Endothelial cell of umbilical vein (primary cell): ENCODE results near the gene CEMP1.

Source experiments
- CTCF ChIP-seq, 2 donors: IDR thresholded peaks; 1 replicate in 1 of 2; 2 replicates in 1 of 2; pipeline ENCODE4 v1.5.1; 2011; ENCODE audit warnings: low read length in 2 of 2, mild to moderate bottlenecking in 2 of 2, moderate library complexity in 2 of 2, control low read depth in 1 of 2, inconsistent platforms in 1 of 2, low read depth in 1 of 2; ENCODE audit not compliant: insufficient read depth in 1 of 2; ENCODE audit errors: extremely low read depth in 1 of 2
- EZH2 ChIP-seq: IDR thresholded peaks from 2 replicates; pipeline ENCODE4 v1.6.1; 2012; ENCODE audit warnings: borderline replicate concordance, low read depth, mild to moderate bottlenecking, moderate library complexity, low read length, inconsistent platforms; ENCODE audit not compliant: severe bottlenecking
- JUN ChIP-seq: IDR thresholded peaks from 2 replicates; pipeline ENCODE4 v1.6.1; 2011; ENCODE audit warnings: borderline replicate concordance, low read depth; ENCODE audit not compliant: insufficient read length, insufficient read depth
- MYC ChIP-seq: IDR thresholded peaks from one replicate; pipeline ENCODE4 v1.6.1; 2011; ENCODE audit warnings: mild to moderate bottlenecking, low read depth, low read length
- POLR2A ChIP-seq: IDR thresholded peaks from 2 replicates; pipeline ENCODE4 v1.6.1; 2012; ENCODE audit warnings: low read depth, mild to moderate bottlenecking, control low read depth, low read length
- POLR2AphosphoS5 ChIP-seq: IDR thresholded peaks from 2 replicates; pipeline ENCODE4 v1.6.1; 2012; ENCODE audit warnings: low read depth, mild to moderate bottlenecking, control low read depth, low read length, moderate library complexity; ENCODE audit not compliant: insufficient read depth

- TF ChIP-seq CTCF (IDR thresholded peaks at IDR 0.05; ENCODE audit: extremely low read depth in 1 of 2, insufficient read depth in 1 of 2, low read depth in 1 of 2, low read length in 2 of 2): no peak
- no peak for TF ChIP-seq EZH2
- TF ChIP-seq POLR2A: no peak
- no peak for TF ChIP-seq POLR2AphosphoS5
- no peak for TF ChIP-seq MYC
- no peak for TF ChIP-seq JUN
These were observed 31.2 kb downstream of the CEMP1 start for GRCh38 chr16:2499890-2500429.
